Heart left ventricle (tissue), 16 donors: ENCODE measurements around the gene SLC25A33. TPM values are rescaled to one million over a fixed set of nuclear protein-coding genes. Genes with fewer than 3 reads are reported as not detected.

Experiments used
- ATAC-seq, 4 donors: fragments of 200-7000 bp; cut with Tn5 transposase; one replicate each; pipeline ENCODE4 v1.9.1; 2020 to 2022; ENCODE audit warnings: moderate library complexity in 4 of 4, mild to moderate bottlenecking in 3 of 4, moderate number of reproducible peaks in 1 of 4
- DNase-seq, 5 donors: peaks; one replicate each; pipeline ENCODE4 v3.0.0-alpha.2; 2020
- H3K27ac ChIP-seq, 12 donors: fragments of 200-600 bp; sonication (generic) in 4 of 12; one replicate each; pipeline versions ENCODE4 v1.5.0 to v1.8.0; 2016 to 2022; ENCODE audit warnings: mild to moderate bottlenecking in 2 of 12
- H3K27me3 ChIP-seq, 9 donors: fragments of 200-600 bp; sonication (generic) in 2 of 9; one replicate each; pipeline versions ENCODE4 v1.5.1 to v1.8.0; 2016 to 2022; ENCODE audit warnings: mild to moderate bottlenecking in 3 of 9
- H3K36me3 ChIP-seq, 9 donors: fragments of 200-600 bp; sonication (generic) in 2 of 9; one replicate each; pipeline versions ENCODE4 v1.5.0 to v1.8.0; 2018 to 2022; ENCODE audit warnings: mild to moderate bottlenecking in 2 of 9
- H3K4me1 ChIP-seq, 12 donors: fragments of 200-600 bp; sonication (generic) in 4 of 12; one replicate each; pipeline versions ENCODE4 v1.5.0 to v1.8.0; 2016 to 2022; ENCODE audit warnings: mild to moderate bottlenecking in 3 of 12
- H3K4me3 ChIP-seq, 12 donors: fragments of 200-600 bp; sonication (generic) in 4 of 12; one replicate each; pipeline versions ENCODE4 v1.5.0 to v1.8.0; 2017 to 2022; ENCODE audit warnings: mild to moderate bottlenecking in 9 of 12, moderate library complexity in 4 of 12
- H3K9me3 ChIP-seq, 12 donors: fragments of 200-600 bp; sonication (generic) in 4 of 12; one replicate each; pipeline versions ENCODE4 v1.5.0 to v1.8.0; 2016 to 2022; ENCODE audit warnings: mild to moderate bottlenecking in 1 of 12
- CTCF ChIP-seq, 12 donors: fragments of 200-600 bp; sonication (generic) in 4 of 12; IDR thresholded peaks; one replicate each; pipeline versions ENCODE4 v1.5.0 to v1.8.0; 2018 to 2022; ENCODE audit warnings: antibody characterized with exemption in 12 of 12, mild to moderate bottlenecking in 5 of 12
- POLR2A ChIP-seq, 2 donors: fragments of 450-650 bp; IDR thresholded peaks; one replicate each; pipeline ENCODE4 v1.6.1; 2017; ENCODE audit warnings: antibody characterized with exemption in 2 of 2, mild to moderate bottlenecking in 2 of 2, moderate library complexity in 2 of 2
- WGBS, 4 donors: extraction: QIAGEN DNeasy Blood & Tissue Kit in 2 of 4; methylation state at CpG; one replicate each; pipeline versions ENCODE4 v1.1.5 to v1.1.7; 2013 to 2018; 5-methylcytosine and 5-hydroxymethylcytosine counted together
- intact Hi-C, 10 donors: fragments of 100-400 bp; cut with DNase I; formaldehyde crosslinking; loops; one replicate each; pipeline versions ENCODE4 v1.11.1 to v1.14.2; 2022
- polyA plus RNA-seq, 2 donors: library from polyadenylated mRNA; stranded (reverse); fragments of 200-250 nt; gene quantifications; one replicate each; pipeline ENCODE4 v1.2.3, GENCODE V29; 2013
- total RNA-seq, 9 donors: library from RNA; depleted of rRNA in 2 of 9; stranded (reverse); fragments of >200 nt in 2 of 9; fragmentation: NEBNext Ultra II Directional in 3 of 9; extraction: Animal tissue kit (Norgen Biotek cat#: 25700) in 3 of 9; gene quantifications; one replicate each; pipeline versions ENCODE4 v1.1.0 to v1.2.4, GENCODE V29; 2016 to 2023
- donor health status: ischemic (EF 13 %, LVEDD 7.1; RV severe dilation, severe dysfunction).
- donor health status: healthy with polysubstance abuse.
- donor health status: DM: no; HTN: yes; CAD: no.
- donor health status: DM: no; HTN: no; CAD: no.
- donor health status: ischemic (EF 25% LVEDD 6.9; RV normal size, moderate dysfunction).
- donor health status: ischemic (EF 25% LVEDD 5.7; RV mildly dilated, moderate dysfunction).
- donor health status: healthy.
- donor health status: DM: yes; HTN: yes; CAD: no.
- donor health status: ischemic (EF 35%, LVEDD 5.7; RV mildly dilated, moderate dysfunction).
- donor health status: nonischemic (EF 11% LVEDD 7.7; RV severe dilation, severe dysfunction).
- donor health status: DM: yes; HTN: yes; CAD: no.
- donor health status: PGD.
- donor health status: ischemic (EF 29% LVEDD 5.4; RV normal size, mild dysfunction).
- donor health status: nonischemic (EF 23%, LVEDD 6.1; RV moderate dilation, normal function).

The SLC25A33 gene
- total and polyA plus RNA-seq, 11 donors, result 2.8 to 9.7 (median 4.5) TPM

GRCh38 chr1:9592510-9593075, 53.3 kb downstream of the SLC25A33 start:
- no peaks in the 10 kb centered on the region for H3K9me3 ChIP-seq
- 76 to 82% (median 79%) methylated on average over 6 to 16 of the region's 16 CpGs for WGBS, 4 donors
- ATAC-seq, result no peak
- H3K27ac ChIP-seq, result peak overlapping the region in 6 of 12 donors; percentile 31 to 69 (median 58)
- TF ChIP-seq POLR2A (IDR thresholded peaks at IDR 0.05), result no peak
- no peak for TF ChIP-seq CTCF (IDR thresholded peaks at IDR 0.05)
- intact Hi-C loops, result no loop called here
- H3K4me3 ChIP-seq, result no peak overlapping the region
- DNase-seq, result no peak
- H3K4me1 ChIP-seq, result peaks cover 3 to 87% (median 61%) of the 10 kb centered on the region in 12 donors
- H3K36me3 ChIP-seq, result peaks cover 0 to 8% (median 6%) of the 10 kb centered on the region in 9 donors
- no peaks in the 10 kb centered on the region for H3K27me3 ChIP-seq

GRCh38 chr1:9593147-9593491, 53.9 kb downstream of the SLC25A33 start:
- ATAC-seq, result no peak
- WGBS, 4 donors, result 40 to 63% (median 53%) methylated on average over 1 to 9 of the region's 9 CpGs
- peaks cover 0 to 13% (median 7%) of the 10 kb centered on the region in 9 donors for H3K36me3 ChIP-seq
- H3K27ac ChIP-seq, result peak overlapping the region in 10 of 12 donors; percentile 17 to 69 (median 52)
- H3K27me3 ChIP-seq, result no peaks in the 10 kb centered on the region
- DNase-seq, result peak in 1 of 5 donors; percentile 30
- H3K4me3 ChIP-seq, result peak overlapping the region in 3 of 12 donors; percentile 1 to 24 (median 6)
- peaks cover 3 to 86% (median 61%) of the 10 kb centered on the region in 12 donors for H3K4me1 ChIP-seq
- H3K9me3 ChIP-seq, result no peaks in the 10 kb centered on the region
- intact Hi-C loops, result no loop called here
- TF ChIP-seq POLR2A (IDR thresholded peaks at IDR 0.05) (no peak), CTCF (IDR thresholded peaks at IDR 0.05) (no peak)

- Histone ChIP-seq H3K4me1 (peaks cover 3 to 84% (median 60%) of the 10 kb centered on the region in 12 donors), H3K4me3 (peak overlapping the region in 3 of 12 donors; percentile 1 to 24 (median 6)), H3K9me3 (no peaks in the 10 kb centered on the region), H3K36me3 (peaks cover 0 to 20% (median 13%) of the 10 kb centered on the region in 9 donors), H3K27ac (peak overlapping the region in 10 of 12 donors; percentile 18 to 69 (median 52)), H3K27me3 (no peaks in the 10 kb centered on the region)
- intact Hi-C loops, result no loop called here
- TF ChIP-seq CTCF (IDR thresholded peaks at IDR 0.05), result no peak
- no peak for TF ChIP-seq POLR2A (IDR thresholded peaks at IDR 0.05)
- ATAC-seq, result peak; percentile 37 to 82 (median 54)
- 57 to 65% (median 59%) methylated on average over 6 to 25 of the region's 25 CpGs for WGBS, 4 donors
- DNase-seq, result peak; percentile 81 to 91 (median 86)
Measured at GRCh38 chr1:9593492-9594465, 54.5 kb downstream of the SLC25A33 start.
